Non-pigmented ciliary epithelial cell (primary cell): ENCODE data around the gene ATRNL1.

Experiments used
- DNase-seq: peaks from one replicate; pipeline ENCODE4 v3.0.0-alpha.2; 2010; ENCODE audit warnings: low read depth

ATRNL1 gene, protein sequence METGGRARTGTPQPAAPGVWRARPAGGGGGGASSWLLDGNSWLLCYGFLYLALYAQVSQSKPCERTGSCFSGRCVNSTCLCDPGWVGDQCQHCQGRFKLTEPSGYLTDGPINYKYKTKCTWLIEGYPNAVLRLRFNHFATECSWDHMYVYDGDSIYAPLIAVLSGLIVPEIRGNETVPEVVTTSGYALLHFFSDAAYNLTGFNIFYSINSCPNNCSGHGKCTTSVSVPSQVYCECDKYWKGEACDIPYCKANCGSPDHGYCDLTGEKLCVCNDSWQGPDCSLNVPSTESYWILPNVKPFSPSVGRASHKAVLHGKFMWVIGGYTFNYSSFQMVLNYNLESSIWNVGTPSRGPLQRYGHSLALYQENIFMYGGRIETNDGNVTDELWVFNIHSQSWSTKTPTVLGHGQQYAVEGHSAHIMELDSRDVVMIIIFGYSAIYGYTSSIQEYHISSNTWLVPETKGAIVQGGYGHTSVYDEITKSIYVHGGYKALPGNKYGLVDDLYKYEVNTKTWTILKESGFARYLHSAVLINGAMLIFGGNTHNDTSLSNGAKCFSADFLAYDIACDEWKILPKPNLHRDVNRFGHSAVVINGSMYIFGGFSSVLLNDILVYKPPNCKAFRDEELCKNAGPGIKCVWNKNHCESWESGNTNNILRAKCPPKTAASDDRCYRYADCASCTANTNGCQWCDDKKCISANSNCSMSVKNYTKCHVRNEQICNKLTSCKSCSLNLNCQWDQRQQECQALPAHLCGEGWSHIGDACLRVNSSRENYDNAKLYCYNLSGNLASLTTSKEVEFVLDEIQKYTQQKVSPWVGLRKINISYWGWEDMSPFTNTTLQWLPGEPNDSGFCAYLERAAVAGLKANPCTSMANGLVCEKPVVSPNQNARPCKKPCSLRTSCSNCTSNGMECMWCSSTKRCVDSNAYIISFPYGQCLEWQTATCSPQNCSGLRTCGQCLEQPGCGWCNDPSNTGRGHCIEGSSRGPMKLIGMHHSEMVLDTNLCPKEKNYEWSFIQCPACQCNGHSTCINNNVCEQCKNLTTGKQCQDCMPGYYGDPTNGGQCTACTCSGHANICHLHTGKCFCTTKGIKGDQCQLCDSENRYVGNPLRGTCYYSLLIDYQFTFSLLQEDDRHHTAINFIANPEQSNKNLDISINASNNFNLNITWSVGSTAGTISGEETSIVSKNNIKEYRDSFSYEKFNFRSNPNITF (N-terminal part only)

DNA sequence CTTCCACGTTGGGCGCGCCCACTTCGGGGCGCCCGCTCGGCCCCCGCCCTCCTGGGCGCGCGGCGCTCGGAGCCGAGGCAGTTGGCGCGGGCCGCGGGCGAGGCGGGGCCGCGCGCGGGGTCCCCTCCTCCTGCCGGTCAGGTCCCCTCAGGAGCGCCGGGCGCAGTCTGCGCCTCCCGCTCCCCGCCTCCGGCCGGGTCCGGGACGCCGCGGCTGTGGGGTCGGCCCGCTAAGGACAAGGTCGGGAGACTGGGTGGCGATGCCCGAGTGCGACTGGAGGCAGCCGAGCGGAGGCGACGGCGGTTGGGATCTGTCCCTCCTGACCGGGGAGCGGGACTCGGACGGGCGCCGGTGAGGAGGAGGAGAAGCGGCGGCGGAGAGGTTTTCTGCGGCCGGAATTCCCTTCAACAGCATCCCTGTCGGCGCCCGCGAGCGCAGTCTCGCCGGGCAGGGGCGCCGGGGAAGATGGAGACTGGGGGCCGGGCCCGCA lies at the start of gene ATRNL1:
Gene ATRNL1, plus strand, starts transcription at position 80 of the 490 bp plus-strand sequence. Its CDS starts 386 bp downstream, at position 466.
- DNase-seq, result no peak

DNA sequence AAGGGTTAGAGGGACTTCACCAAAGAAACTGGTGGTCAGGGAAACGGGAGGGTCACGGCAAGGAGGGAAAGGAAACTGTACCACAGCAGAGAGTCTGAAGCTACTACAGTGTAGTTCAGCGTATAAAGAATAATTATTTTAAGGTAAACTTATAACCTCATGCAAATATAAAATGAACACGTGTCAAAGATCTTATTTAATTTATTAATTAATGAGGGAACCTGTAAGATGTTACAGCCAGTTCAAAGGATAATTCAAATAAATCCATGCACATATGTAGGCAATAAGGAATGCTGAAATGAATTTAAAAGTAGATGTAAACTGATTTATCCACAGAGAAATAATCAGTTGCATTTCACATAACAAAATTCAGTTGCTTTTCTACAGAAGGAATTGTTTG lies 49.4 kb upstream of the ATRNL1 start:
- no peak for DNase-seq

DNA sequence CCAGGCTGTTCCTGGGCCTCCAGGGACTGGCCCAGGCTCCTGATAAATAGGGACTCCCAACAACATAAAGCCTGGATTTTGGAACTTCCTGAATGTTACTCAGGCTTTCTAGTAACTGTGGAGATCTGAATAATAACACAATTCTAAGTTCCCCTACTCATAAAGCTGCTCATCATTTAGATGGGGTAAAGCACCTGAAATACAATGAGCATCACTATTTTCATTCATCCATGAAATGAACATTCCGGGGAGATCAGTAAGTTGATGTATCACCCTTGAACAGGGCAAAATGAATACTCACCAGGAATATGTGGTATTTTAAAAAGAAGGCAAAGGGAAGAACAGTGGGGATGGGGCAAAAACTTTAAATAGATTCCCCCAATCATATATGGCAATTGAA lies 48.3 kb upstream of the ATRNL1 start:
- no peak for DNase-seq

DNA sequence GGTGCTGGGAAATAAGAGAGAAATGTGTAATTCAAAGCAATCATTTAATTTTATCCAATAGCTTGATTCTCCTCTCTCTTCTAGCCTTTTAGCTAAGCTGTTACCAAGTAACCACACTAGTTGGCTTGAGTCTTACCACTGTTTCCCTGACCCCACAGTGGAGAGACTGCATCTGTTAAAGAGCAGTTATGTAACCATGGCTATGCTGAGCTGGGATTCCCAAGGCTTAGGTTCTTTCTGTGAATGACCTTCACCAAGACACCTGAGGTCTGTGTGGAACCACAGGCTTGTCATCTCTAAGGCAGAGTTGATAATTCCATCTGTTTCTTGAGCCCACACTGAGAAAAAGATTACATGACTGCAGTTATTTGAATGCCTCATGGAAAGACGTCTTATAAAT lies 47.7 kb upstream of the ATRNL1 start:
- DNase-seq, result no peak

DNA sequence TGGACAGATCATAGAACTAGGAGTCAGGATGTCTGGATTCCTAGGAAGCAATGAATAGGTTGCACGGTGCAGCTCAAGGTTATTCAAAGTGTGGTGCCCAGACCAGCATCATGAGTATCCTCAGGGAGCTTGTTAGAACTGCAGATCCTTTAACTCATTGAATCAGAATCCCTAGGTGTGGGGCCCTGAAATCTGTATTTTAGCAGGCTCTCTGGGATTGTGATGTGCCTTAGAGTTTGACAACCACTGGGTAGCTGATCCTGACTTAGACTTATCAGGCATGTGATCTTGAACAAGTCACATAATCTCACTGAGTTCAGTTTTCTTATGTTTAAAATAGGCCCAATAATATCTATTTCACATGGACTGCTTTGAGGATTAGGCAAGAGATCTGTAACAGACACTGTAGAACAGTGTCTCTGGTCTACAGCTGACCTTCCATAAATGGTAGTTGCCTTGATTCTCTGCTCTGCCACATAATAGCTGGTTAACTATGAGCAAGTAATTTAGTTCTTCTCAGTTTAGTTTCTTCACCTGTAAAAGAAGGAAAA lies 46.4 kb upstream of the ATRNL1 start:
- DNase-seq, result no peak

DNA sequence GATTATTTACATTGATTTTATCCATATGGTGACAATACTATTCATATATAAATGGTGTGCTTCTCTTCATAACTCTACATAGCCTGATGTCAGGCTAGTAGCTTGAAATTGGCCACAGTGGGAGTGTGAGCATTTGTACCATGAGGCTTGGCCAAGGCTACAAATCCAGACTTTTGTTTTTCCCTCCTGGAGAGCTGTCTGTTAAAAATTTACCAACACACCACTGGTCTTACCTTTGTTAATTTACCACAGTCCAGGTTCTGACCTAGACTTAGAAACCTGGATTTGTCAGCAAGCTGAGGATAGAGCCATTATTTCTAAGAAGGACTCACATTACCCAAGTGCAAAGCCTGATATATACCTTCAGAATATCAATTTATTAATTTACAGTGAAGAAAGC lies 45.5 kb upstream of the ATRNL1 start:
- no peak for DNase-seq

DNA sequence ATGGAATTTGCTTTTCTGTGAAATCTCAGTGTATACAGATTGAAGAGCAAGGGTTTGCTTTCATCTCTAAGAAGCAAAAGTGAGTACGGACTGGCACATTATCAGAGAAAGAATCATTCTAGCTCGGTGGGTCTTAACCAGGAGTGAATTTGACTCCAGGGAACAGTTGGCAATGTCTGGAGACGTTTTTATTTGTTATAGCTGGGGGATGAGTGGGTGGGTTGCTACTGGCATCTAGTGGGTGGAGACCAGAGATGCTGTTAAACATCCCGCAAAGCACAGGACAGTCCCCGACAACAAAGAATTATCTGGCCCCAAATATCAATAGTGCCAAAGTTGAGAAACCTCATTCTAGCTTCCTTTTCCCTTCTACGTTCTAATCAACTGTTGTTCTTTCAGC lies 43.8 kb upstream of the ATRNL1 start:
- DNase-seq, result no peak

DNA sequence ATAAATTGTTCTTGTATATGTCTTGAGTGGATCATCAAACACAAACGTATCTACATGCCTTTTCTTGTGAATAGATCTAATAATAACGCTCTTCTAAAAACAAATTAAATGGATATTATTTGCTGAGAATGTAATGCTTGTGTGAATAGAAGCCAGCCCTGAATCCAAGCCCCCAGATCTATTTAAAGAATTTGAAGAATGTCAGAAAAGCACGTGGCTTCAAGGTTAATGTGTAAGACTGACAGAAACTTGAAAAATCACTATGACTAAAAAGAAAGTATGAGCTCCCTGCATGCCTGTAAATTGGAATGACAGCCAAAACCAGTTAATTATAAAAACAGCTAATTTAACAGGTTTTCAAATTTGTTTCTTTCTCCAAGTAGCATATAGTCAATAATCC lies 43.2 kb upstream of the ATRNL1 start:
- DNase-seq, result peak; percentile 14

DNA sequence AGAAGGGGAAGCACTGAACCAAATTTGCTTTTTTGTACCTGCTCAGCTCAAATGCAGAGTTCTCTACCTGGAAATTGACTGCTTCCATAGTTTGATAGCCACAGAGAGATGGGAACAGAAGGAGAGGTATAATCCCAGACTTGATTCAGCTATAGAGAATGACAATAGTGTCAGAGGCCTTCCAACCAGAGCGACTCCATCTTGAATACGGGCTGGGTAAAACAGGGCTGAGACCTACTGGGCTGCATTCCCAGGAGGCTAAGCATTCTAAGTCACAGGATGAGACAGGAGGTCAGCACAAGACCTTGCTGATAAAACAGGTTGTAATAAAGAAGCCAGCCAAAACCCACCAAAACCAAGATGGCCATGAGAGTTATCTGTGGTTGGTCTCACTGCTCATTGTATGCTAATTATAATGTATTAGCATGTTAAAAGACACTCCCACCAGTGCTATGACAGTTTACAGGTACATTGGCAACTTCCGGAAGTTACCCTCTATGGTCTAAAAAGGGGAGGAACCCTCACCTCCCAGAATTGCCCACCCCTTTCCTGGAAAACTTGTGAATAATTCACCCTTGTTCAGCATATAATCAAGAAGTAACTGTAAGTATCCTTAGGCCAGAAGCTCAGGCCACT lies 42.7 kb upstream of the ATRNL1 start:
- no peak for DNase-seq

DNA sequence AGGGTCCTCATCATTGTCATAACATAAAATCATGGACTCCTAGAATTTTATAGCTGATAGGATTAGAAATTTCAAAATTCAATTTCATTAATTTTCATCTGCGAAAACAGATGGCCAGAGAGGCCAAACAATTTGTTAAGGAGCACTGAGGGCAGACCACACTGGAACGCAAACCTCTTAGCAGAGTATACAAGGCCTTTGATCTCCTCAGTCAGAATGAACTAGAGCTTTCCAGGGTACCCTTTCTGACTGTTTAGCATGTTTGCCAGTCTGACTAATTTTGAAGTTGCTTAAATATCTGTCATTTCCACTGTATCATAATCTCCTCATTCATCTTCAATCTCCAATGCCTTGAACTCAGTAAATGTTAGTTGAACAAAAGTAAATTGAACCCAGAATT lies 41.9 kb upstream of the ATRNL1 start:
- DNase-seq, result no peak

DNA sequence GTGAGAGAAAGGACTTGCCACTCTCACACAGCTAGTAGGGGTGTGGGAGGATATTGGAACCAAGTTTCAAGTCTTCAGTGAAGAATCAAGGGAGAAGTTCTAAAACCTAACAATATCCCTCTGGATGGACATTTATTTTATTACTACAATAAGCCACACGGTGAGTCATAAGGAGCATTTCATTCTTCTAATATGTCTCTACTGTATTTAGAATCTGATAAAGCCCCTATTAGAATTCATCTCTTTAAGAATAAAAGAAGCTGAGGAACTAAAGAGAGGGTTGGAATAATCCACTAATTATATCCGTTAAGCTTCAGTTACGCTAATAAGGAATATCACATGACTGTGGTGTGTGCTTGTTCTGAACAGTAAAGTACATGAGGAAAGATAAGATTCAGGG lies 40.9 kb upstream of the ATRNL1 start:
- no peak for DNase-seq

DNA sequence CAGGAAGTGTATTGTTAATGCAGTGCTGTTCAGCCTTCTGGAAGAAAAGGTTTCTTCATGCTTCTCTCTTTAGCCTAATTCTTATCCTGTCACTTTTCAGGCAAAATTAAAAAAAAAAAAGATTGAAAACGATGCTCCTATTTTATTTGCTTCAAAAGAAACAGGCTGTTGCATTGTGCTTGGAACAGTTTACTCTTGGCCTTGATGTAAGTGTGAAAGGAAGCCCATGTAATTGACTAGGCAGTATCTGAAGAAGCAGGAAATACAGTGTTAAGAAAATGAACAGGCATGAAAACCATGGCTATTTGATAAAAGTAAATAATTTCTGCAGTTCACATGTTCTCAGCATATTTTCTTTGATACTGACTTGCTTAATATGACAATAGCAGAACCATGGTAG lies 40.4 kb upstream of the ATRNL1 start:
- no peak for DNase-seq

DNA sequence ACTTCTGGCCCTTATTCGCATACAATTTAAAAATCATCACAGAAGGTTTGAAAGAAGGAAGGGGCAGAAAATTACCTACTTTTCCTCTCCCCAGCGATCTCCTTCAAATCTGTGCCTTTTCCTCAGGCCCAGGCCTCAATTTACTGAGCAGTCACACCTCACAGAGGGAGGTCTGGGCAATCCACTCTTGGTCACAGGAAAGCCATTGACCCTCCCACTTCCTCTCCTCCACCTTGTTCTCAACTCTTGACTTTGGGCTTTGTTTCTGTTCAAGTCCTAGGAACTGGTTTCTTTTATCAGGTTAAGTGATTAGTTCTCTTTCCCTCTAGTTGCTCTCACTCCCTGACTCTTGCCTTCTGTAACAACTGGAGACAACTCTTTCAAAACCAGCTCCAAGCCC lies 37.0 kb upstream of the ATRNL1 start:
- no peak for DNase-seq

DNA sequence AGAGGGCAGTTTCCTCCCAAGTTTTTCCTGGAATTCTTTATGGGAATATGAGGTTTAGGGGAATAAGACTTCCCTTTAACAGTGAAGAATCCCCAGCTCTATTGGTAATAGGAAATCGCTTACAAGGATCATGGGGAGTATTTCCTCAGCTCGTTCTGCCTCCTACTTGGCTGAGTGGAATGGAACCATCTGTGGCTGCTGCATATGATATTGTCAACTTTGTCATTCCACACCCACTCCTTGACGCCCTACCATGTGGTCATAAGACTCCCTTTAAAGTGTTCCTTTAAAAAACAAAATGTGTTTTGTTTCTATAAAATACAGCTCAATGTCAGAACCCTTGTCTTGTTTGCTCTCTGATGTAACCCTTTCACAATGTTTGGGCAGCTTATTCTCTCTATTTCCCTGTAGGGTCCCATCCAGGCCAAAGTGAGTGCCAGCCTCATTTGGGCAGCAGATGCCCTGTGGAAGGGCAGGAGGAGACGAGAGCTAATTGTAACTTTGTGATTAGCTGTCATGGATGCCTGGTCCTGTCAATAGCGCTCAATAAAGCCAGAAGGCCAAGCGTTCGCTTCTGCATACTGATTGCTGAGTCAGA lies 33.8 kb upstream of the ATRNL1 start:
- DNase-seq, result no peak

DNA sequence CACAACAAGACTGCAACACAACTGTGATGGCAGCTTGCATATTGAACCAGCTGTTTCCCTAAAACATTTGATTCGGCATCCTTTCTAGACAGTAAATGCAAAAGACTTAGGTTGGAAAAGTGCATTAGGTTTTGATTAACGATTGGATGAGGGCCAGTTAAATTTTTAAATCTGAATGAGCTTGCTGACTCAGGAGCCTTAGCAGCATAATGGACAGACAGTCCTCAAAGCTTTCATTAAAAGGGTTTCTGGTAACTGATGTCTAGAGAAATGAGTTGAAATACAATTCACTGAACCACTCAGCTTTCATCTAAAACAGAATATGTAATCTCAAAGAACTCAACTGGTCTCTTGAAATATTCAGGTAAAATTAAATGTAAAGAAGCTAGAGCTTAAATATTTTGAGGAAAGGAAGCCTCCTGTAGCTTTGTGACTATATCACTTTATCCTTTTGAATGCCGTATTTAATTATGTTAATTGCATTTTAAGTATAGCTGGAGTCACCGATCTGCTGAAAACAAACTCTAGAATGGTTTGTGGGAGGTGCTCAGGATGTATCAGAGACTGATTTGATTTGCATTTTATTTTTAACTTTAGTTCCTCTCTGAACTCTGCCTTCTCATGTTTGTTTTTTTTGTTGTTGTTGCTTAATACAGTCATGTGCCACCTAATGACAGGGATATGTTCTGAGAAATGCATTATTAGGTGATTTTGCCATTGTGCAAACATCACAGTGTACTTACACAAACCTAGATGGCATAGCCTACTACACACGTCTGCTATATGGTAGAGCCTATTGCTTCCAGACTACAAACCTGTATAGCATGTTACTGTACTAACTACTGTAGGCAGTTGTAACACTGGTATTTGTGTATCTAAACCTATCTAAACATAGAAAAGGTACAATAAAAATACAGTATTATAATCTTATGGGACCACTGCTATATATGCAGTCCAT lies 29.2 kb upstream of the ATRNL1 start:
- DNase-seq, result no peak

DNA sequence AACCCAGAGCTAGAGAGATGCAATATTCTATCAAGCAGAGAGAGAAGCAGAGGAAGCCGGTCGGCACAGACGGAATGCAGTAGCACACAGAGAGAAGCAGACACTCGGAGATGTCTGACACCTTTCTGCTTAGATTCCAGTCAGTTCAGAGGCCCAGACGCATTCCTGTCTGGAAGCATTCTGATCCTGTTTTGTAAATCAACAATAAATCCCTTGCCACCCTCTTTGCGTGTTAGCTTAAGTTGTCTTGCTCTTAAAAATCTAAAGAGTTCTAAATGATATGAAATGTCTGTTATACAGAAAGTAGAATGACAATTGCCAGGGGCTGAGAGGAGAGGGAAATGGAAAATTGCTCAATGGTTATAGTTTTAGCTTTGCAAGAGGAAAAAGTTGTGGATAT lies 27.4 kb upstream of the ATRNL1 start:
- DNase-seq, result no peak

DNA sequence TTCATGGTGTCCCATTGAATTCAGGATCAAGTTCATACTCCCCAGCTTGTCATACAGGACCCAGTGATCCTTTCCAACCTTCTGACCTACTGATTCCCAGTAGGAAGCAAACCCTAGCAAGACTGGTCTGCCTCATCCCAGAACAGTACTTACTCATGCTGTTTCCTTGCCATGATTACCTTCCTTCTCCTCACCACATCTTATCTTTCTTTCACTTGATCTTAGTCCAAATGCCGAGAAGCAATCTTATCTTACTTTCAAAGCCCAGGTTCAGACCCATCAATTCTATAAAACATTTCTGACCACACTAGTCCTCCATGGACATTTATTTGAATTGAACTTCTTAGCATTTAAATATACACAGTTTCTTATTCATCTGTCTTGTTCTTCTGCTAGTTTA lies 26.6 kb upstream of the ATRNL1 start:
- no peak for DNase-seq

DNA sequence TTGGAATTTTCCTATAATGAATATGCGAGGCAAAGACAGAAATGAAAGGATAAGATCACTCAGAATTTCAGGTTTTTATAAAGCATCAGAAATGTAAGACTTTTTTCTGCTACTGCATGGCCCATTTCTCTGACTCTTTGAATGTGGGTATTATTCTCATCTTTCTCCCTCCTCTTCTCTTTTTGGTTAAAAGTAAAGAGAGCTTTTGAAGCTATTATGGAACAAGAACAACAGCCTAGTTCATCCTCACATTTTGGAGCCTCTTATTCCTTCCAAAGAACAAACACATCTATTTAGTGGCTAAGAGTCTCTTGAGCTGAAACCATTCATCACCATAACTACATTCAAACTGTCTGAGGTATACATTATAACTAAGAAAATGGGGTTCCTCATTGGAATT lies 19.4 kb upstream of the ATRNL1 start:
- no peak for DNase-seq

DNA sequence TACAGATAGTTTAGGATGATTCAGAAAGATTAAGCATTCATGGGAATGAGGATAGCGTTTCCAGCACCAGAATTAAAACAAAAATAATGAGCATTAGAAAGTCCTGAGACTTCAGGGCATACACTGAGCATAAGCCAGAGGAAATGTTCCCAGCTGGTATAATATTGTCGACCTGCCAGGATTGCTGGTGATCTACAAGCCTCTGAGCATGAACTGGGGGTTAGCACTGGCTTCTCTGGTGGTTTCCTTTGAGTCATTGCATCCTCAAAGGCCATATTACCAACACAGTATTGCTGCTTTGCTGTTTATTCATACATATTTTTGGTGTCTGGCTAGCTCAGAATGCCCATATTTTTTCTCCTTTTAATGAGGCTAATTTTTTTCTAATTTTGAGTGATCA lies 10.7 kb upstream of the ATRNL1 start:
- peak; percentile 35 for DNase-seq

DNA sequence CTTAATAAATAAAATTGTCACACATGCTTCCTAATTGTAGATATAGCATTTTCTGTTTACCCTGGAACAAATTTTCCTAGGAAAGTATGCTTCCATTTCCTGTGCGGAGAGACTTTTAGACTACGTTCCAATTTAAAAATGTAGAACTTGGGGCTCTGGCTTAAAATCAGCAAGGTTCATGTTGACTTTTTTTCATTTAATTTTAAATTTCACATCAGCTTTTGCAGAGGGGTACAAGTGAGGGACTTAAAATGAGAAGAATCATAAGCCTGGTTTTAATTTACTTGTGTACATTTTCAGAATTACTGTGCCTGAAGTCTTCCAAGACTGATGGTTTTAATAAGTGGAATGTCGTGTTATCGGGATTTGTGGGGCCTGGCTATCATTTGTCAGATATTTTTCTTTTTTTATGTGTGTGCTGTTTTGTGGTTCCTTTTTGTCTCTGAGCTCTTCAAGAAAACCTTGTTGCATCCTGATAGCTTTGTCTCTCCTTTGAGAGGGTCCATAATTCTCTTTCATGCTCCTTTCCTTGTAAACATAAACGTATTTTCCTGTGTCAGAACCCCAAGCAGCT lies 8.8 kb upstream of the ATRNL1 start:
- no peak for DNase-seq
